NCI-H345 treated with DMSO at 0.1 percent for 48 hours (cell line): ENCODE data around the gene PLP2.
"Not testable (repeated sequence)": the region's sequence is repeated elsewhere in the genome, so short reads cannot be mapped to it uniquely, and the experiment has no call there.

Experiments used
- DNase-seq: peaks from one replicate; lab custom pipeline; 2025; ENCODE audit not compliant: unreplicated experiment; lab: John Stamatoyannopoulos, UW

Gene PLP2

DNA sequence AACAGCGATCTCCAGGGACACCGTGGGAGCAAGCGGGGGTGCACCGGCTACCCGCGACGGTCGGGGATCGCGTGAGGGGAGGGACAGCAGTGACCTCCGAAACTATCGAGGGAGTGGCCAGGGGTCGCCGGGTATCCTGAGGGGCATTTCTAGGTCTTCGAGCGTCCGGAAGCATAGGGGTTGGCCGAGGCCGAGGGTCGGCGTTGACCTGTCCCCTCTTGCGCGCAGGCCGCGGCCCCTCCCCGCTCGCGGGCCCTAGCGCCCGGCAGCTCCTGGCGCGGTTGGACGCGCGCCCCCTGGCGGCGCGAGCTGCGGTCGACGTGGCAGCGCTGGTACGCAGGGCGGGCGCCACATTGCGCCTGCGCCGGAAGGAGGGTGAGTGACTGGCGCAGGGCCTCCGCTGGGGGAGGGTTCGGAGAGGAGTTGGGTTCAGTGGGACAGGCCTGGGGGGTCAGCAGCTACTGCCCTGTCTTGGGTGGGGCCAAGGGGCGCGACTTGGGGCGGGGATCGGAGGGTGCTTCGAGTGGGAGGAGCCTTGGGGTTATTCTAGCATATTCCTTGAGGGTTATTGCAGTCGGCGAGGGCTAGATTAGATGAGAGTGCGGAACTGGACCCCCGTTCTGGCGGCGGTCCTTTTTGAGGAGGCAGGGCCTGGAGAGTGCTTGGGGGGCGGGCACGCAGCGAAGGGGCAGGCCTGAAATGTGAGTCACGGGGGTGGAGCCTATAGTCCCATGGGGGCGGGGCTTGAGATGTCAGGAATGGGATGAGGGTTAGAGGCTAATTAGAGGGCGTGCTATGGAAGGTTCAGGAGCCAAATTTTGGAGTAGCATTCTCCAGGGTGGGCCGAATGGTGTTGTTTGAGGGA lies 7.9 kb upstream of the PLP2 start:
- peak; percentile 43 for DNase-seq

DNA sequence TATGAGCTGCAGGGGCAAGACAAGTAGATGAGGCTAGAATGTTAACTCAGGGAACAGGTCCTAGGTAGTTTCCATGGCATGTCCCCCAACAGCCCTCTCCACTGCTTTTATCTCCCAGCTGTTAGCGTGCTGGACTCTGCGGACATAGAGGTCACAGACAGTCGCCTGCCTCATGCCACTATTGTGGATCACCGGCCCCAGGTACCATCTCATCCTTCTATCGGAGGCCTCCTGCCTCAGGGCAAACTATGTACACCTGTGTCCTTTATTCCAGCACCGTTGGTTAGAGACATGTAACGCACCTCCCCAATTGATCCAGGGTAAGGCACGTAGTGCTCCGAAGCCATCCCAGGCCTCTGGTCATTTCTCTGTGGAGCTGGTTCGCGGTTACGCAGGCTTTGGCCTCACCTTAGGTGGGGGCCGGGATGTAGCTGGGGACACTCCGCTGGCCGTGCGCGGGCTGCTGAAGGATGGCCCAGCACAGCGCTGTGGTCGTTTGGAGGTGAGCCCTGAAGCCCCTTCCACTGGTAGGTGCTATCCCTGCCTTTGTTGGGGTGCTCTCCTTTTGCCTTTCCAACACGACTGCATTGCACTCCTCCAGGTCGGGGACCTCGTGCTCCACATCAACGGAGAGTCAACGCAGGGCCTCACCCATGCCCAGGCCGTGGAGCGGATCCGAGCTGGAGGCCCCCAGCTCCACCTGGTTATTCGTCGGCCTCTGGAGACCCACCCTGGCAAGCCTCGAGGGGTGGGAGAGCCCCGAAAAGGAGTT lies 6.9 kb upstream of the PLP2 start:
- no peak for DNase-seq

DNA sequence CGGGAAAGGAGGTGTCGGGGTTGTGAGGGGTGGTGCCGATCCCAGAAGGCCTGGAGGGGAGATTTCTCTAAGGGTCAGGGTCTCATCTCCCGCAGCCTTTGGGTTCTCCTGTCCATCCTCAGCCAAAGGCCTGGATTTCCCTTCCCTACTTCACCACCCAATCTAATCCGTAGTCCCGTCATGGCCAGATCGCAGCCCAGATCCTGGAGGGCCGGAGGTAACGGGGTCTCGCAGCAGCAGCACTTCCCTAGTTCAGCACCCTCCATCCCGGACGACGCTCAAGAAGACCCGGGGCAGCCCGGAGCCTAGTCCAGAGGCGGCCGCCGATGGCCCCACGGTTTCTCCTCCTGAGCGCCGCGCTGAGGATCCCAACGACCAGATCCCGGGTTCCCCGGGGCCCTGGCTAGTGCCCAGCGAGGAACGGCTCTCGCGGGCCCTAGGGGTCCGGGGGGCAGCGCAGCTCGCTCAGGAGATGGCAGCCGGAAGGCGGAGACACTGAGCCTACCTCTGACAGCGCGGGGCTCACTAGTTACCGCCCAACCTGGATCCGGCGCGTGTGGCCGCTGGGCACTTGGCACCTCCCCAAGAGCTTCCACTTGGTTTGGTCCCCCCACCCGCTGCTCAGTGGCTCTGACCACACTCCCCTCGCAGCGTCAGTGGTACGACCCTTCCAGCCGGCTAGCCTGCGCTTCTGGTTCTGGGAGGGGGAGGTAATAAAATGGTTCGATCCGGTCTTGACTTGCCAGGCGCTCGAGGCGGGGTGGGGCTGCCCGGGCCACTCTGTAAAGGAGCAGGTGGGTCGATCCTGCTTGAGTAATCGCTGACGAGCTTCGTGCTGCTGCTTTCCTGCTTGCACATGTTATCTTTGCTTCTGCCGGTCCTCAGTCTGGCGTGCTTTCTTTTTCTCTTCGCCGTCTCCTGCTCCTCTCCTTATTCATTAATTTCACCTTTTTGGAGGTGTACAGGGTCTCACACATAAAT lies 5.5 kb upstream of the PLP2 start:
- no peak for DNase-seq

DNA sequence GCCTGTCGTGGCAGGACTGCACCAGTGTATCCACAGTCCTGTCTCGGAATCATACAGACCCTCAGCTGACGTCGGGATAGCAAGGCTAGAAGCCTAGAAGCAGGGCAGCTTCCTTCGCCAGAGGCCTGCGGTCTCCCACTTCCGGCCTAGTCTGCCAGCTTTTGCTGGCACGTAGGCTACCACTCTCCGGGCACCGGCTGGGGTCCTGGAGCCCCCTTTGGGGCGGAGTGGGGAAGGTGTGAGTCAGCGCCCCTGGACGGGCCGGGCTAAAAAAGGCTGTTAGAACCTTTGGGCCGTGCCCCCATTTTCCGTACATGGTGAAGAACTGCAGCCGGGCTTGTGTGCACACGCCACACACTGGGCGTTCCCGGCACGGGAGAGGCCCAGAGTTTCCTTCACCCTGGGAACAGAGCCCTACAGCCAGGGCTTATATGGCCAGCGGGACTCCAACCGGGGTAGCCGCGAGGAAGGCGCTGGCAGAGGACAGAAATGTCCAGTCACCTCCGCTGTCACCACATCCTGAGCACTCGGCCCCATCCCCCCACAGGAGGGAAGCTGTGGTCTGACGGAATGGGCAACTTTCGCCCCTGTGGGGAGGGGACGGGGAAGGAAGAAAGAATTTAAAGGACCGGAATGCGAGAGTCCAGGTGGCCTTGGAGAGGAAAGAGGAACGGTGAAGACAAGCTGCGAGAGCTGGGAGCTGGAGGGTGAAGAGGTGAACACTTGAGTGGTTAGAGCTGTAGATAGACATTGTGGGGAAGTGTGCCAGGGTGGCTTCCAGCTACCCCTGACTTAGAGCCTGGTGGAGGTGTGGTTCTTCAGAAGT lies 4.6 kb upstream of the PLP2 start:
- DNase-seq = no peak

DNA sequence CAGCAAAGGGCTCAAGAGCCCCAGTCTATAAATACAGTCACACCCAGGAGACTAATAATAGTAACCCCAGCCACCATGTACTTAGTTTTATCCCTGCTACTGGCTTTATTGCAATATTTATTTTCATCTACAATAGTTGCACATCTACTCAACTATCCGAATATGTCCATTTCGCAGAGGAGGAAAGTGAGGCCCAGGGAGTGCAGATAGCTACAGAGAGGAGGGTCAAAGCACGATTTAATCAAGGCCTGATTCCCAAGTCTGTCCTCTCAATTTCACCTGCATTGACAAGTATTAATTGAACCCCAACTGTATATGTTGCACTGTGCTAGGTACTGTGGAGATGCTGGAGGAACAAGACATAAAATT lies 4.0 kb upstream of the PLP2 start:
- no peak for DNase-seq

DNA sequence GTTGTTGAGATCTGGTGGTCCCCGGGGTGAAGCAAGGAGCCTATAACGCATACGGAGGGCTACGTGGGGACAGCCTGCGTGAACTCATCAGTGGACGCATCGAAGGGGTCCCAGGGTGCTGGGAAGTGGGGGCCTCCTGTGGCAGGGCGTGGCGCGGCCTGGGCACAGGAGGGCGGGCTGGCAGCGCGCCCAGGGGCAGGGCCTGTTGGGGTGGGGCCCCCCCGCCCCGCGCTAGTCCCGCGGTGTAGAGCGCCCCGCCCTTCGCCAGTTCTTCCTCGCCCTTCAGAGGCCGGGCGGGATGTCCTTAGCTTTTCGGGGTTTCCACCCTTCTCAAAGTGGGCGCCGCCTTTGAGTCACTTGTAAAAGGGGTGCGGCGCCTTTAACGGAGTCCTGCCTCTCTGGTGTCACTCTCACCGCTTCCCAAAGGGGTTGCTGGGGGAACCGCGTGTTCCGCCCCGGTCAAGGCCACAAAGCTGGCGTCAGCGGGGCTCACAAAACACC lies 632 bp downstream of the PLP2 start:
- peak; percentile 31 for DNase-seq

DNA sequence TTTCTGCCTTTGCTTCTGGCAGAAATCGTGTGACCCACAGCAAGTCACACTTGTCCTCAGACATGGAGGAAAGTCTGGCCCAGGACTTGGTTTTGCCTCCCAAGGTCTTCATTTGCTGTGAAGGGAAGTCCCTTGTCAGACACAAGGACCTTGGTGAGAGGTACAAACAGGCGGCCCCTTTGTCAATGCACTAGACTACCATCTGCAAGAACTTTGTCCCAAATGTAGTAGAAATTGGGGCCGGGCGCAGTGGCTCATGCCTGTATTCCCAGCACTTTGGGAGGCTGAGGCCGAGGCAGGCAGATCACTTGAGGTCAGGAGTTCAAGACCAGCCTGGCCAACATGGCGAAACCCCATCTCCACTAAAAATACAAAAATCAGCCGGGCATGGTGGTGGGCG lies 1.8 kb downstream of the PLP2 start:
- DNase-seq = not testable (repeated sequence)

DNA sequence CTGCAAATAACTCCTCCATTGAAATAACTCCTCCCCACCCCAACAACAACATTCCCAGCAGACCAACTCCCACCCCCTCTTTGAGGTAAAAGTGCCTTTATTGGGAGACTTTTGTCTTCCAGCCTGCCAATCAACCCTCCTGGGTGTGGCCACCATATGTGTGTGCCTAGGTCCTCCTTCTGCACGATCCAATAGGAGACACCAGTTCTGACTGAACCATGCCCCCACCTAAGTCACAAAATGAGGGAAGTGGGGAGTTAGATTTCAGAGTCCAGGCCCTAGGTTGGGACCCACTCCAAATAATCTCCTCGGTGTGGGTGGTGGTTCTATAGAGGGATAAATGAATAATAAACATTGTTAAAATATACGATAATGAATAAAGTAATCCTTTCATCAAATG lies 3.0 kb downstream of the PLP2 start:
- DNase-seq = no peak

DNA sequence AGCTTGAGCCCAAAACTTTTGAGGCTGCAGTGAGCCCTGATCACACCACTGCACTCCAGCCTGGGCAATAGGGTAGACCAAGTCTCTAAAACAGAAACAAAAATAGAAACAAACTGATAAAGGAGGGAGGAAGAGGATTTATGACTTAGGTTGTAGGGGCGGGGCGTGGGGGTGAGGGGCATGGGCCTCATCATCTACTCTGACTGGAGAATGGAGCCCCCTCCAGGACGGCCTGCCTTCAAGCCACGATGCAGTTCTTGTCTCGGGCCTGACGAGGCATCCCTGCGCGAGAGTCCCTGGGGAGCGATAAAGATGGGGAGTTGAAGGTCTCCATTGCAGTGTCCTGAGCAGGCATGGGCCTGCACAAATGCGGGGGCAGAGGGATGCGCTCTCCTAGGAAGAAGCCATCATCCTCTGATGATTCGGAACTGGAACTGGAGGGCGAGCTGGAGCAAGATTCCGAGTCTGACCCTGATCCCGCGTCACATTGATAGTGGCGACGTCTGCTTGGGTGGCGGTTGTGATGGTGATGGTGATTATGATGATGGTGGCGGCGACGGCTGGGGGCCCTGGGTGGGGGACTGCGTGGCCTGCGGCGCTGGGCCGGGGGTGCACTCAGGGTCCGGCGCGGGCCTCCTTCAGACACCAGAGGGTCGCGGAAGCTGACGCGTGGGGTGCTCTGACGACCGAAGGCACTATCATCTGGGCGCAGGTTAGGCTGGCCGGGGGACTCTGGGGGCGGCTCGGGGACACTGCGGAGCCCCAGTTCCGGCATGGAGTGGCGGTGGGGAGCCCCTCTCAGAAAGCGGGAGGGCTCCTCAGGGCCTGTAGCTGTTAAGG lies 4.0 kb downstream of the PLP2 start:
- no peak for DNase-seq

DNA sequence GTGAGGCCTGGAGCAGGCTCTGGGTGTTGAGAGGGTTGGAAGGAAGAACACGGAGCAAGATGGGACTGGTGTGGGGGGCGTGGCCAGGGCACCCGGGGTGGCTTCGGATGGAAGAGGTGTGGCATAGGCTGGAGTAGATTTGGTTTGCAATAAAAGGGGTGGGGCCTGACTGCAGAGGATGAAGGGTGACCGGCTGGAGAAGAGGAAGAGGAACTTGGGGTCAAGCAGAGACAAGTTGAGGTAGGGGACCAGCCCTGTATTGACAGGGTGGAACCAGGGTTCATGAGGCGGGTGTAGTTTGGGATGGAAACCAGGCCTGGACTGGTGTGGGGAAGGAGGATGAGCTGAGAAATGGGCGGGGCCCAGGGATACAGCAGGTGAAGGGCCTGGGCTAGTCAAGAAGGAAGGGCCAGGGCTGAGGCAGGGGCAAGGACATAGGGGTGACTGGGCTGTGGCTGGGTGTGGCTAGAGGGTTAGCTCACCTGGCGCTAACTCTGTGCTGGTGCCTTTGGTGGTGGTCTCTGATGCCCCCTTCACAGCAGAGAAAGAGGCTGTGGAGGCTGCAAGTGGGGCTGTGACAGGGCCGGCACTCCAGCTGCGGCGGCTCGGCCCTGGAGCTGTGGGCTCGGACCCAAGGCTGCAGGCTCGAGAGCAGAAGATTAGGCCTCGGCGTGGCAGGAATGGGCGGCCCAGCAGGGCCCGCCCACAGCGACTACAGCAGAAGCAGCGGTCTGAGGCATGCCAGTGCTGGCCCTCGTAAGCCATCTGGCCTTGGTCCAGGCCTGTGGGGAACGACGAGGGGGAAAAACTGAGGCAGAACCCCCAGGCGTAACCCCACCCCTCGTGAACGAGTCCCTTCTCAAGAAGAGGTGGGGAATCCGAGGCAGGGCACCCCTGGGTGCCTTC lies 5.0 kb downstream of the PLP2 start:
- DNase-seq = no peak

DNA sequence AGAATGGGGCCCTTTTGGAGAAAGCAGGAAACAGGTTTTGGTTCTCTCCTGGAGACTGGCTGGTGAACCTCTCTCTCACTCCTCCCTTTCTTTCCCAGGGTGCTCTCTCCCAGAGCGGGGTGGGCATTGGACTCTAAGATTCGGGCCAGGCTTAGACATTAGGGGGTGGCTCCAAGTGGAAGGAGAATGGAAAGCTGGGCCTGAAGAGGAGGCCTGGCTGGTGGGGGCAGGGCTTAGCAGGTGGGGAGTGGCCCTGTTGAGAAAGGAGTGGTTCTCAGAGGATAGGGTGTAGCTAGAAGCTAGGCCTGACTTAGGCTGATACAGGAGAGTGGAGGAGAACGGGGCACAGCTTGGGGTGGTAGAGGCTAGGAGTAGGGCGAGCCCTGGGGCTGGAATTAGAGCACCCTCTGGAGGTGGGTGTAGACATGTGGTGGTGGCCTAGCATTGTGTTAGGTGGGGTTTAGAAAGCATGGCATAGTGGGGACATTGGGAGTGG lies 5.7 kb downstream of the PLP2 start:
- DNase-seq = no peak

DNA sequence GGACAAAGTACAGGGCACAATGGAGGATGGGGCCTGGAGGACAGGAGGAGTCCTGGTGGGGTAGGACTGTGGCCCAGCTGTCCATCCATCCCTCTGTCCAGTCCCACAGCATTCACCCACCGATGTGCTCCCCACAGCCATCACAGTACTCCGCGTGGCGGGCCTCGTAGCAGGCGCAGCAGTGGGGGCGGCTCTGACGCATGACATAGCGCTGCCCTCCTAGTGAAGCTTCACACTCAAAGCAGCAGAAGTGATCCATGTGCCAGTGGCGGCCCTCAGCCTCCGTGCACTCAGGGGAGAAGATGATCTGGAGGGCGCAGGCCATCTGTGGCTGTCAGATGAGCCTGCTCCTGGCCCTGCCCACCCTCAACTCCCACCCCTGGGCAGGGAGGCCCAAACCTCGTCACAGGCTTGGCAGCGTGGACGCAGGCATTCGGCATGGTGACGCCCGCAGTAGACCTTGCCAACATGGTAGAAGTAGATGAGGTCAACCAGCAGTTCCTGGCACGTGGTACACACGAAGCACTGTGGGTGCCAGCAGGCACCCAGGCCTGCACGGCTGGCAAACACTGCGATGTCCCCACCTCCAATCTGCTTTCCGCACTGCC lies 6.3 kb downstream of the PLP2 start:
- DNase-seq = no peak

DNA sequence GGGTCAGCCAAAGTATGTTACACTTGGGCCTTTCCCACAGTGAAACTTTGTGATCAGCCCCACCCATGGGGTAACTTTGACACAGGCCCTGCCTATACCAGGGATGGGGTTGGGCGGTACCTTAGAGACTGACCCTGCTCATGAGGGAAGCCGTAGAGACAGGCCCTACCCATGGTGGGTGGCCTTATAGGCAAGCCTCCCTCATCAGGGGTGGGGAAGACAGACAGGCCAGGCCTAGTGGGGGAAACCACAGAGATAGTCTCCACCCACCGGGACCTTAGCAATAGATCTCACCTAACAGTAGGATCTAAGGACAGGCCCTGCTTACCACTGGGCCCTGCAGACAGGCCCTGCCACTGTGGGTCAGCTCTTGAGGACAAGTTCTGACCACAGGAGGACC lies 6.8 kb downstream of the PLP2 start:
- no peak for DNase-seq

DNA sequence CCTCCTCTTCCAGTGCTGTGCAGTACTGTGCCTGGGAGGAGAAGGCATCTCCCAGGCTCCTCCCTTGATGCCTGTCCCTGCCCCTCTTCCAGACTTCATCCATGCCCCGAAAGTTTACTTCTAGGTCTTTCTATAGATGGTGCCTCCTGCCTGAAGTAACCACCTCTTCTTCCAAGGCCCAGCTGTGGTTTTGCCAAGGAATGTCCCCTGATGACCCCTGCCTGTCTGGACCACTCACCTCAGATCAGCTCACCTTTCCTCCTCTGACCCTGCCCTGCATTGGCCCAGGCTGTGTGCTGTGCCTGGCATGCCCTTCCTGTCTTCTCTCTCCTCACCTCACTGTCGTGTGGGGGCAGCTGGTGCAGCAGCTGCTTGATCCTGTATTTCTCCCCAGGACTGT lies 7.7 kb downstream of the PLP2 start:
- no peak for DNase-seq

DNA sequence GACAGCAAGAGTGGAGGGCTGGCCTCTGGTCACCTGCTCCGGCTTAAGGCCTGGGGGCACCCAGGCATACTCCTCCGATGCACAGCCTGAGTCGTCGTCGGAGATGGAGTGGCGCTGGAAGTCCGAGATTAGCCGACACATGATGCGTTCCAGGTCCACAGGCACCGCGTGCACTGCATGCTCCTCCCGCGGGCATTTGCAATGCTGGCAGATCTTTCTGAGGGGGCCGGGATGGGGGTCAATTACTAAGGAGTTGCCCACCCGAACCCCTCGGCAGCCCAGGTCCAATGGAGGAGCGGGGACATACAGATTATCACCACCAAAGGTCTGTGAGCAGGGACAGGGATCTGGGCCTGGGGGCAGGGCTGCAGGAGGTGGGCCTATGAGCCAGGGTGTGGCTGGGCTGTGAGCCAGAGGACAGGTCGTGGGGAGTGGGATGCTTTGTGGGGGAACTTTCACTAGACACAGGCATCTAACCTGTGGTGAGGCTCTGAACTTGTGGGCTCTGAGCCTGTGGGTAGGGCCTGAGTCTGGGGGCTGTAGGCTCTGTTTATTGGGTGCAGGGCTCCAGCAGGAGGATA lies 12.1 kb downstream of the PLP2 start:
- no peak for DNase-seq

DNA sequence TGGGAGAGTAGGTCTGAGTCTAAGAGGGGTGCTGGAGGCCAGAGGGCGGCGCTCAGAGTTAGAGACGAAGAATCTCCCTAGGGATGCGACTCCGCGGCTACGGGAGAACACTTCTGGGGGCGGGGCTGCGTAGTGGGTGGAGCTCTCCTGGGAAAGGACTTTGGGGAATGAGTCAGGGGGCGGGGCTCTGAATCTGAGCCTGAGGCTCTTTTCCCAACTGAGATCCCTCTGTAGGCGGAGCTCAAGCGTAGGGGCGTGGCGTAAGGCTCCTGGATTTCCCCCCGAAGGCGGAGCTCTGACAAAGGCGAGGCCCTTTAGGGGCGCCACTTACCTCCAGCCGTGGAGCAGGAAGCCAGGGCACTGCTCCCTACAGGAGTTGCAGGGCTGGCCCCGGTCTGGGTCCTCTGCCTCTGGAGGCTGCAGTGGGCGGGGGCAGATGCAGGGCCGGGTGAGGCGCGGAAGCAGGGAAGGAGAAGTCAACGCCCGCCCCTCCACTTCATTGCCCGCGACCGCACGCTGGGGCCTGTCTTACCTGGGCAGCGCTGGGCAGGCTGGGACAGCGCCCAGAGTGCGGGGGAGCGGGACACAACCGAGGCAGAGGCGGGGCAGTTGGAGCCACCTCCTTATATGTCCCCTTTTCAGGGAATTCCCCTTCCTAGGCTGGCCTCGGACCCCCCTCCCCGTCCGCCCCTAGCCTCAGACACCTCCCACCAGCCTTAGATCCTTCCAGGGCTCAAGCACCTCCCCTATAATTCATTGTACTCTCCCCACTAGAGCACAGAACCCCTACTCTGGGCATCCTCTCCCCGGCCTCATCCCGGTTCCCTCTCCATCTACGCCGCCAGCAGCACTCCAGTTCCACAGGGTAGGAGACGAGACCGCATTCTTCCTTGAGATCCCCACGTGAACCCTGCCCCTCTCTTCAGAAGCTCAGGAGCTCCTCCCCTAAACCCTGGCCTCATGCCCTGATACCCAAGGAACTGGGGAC lies 12.9 kb downstream of the PLP2 start:
- DNase-seq = peak; percentile 90
